Measurements from ENCODE around the gene OXSR1.
A peak's percentile ranks its signal among the peaks of the same experiment; 100 is the strongest.

OXSR1 gene

GRCh38 chr3:38119821-38120692 is 45.3 kb upstream of the OXSR1 start:
- Histone ChIP-seq H3K36me3 (replicated peaks in 1 of 2; ENCODE audit: control insufficient read depth in 2 of 2, insufficient read depth in 2 of 2, low read length in 2 of 2) (peaks cover 34 to 67% of the 10 kb centered on the region in 2 donors), H3K27ac (replicated peaks; ENCODE audit: low read length) (no peak overlapping the region), H3K9ac (ENCODE audit: low read depth, low read length, poor library complexity) (no peak overlapping the region), H3K9me3 (replicated peaks in 1 of 2; ENCODE audit: control insufficient read depth in 2 of 2, insufficient read depth in 1 of 2, low read depth in 1 of 2, low read length in 2 of 2) (no peaks in the 10 kb centered on the region), H4K91ac (ENCODE audit: low read depth, low read length, poor library complexity) (no peak overlapping the region), H3K14ac (ENCODE audit: low read length) (no peak overlapping the region), H2BK120ac (ENCODE audit: low read depth, low read length) (no peak overlapping the region), H3K23ac (ENCODE audit: low read depth, low read length, poor library complexity) (peak overlapping the region; percentile 65), H2BK5ac (ENCODE audit: low read length) (no peak overlapping the region), H3K4ac (ENCODE audit: low read length) (no peak overlapping the region), H2AK5ac (ENCODE audit: low read depth, low read length) (no peak overlapping the region), H3K18ac (ENCODE audit: low read length) (no peak overlapping the region), H4K8ac (ENCODE audit: low read depth, low read length) (no peak overlapping the region), H2BK15ac (ENCODE audit: low read length) (no peak overlapping the region), H3K4me2 (ENCODE audit: insufficient read depth, low read length, poor library complexity, severe bottlenecking) (no peak overlapping the region), H2AFZ (ENCODE audit: low read length) (no peak overlapping the region), H3K79me1 (ENCODE audit: low read depth, low read length) (peaks cover 4% of the 10 kb centered on the region), H2BK12ac (ENCODE audit: low read length) (no peak overlapping the region), H3K27me3 (ENCODE audit: control insufficient read depth in 3 of 3, insufficient read depth in 3 of 3, low read depth in 1 of 3, low read length in 3 of 3) (no peaks in the 10 kb centered on the region), H3K4me1 (ENCODE audit: control insufficient read depth in 2 of 2, insufficient read depth in 1 of 2, low read depth in 1 of 2, low read length in 2 of 2) (no peaks in the 10 kb centered on the region), H3K4me3 (ENCODE audit: low read length in 2 of 2) (peak overlapping the region in 1 of 2 donors; percentile 37)
- WGBS, 2 donors (ENCODE audit: extremely low coverage in 2 of 2, insufficient read length in 2 of 2, insufficient replicate concordance in 1 of 2) = no CpG with 5 or more reads among the region's 7 CpGs
- DNase-seq (ENCODE audit: low spot score) = no peak

- no peak overlapping the region for H3K4me2 ChIP-seq (ENCODE audit: insufficient read depth, low read length, poor library complexity, severe bottlenecking)
- peak overlapping the region; percentile 65 for H3K23ac ChIP-seq (ENCODE audit: low read depth, low read length, poor library complexity)
- DNase-seq (ENCODE audit: low spot score) = no peak
- H3K4me3 ChIP-seq (ENCODE audit: low read length in 2 of 2) = no peak overlapping the region
- H2BK5ac ChIP-seq (ENCODE audit: low read length) = peak overlapping the region; percentile 66
- H2AK5ac ChIP-seq (ENCODE audit: low read depth, low read length) = no peak overlapping the region
- no peaks in the 10 kb centered on the region for H3K27me3 ChIP-seq (ENCODE audit: control insufficient read depth in 3 of 3, insufficient read depth in 3 of 3, low read depth in 1 of 3, low read length in 3 of 3)
- H2BK15ac ChIP-seq (ENCODE audit: low read length) = no peak overlapping the region
- H3K14ac ChIP-seq (ENCODE audit: low read length) = no peak overlapping the region
- H3K18ac ChIP-seq (ENCODE audit: low read length) = no peak overlapping the region
- peaks cover 40 to 75% of the 10 kb centered on the region in 2 donors for H3K36me3 ChIP-seq (replicated peaks in 1 of 2; ENCODE audit: control insufficient read depth in 2 of 2, insufficient read depth in 2 of 2, low read length in 2 of 2)
- no CpG with 5 or more reads among the region's 11 CpGs for WGBS, 2 donors (ENCODE audit: extremely low coverage in 2 of 2, insufficient read length in 2 of 2, insufficient replicate concordance in 1 of 2)
- H4K8ac ChIP-seq (ENCODE audit: low read depth, low read length) = peak overlapping the region; percentile 43
- no peak overlapping the region for H2BK120ac ChIP-seq (ENCODE audit: low read depth, low read length)
- H4K91ac ChIP-seq (ENCODE audit: low read depth, low read length, poor library complexity) = peak overlapping the region; percentile 92
- H3K9ac ChIP-seq (ENCODE audit: low read depth, low read length, poor library complexity) = no peak overlapping the region
- H3K4ac ChIP-seq (ENCODE audit: low read length) = no peak overlapping the region
- peaks cover 0 to 1% of the 10 kb centered on the region in 2 donors for H3K9me3 ChIP-seq (replicated peaks in 1 of 2; ENCODE audit: control insufficient read depth in 2 of 2, insufficient read depth in 1 of 2, low read depth in 1 of 2, low read length in 2 of 2)
- H3K79me1 ChIP-seq (ENCODE audit: low read depth, low read length) = peaks cover 2% of the 10 kb centered on the region
- H2BK12ac ChIP-seq (ENCODE audit: low read length) = no peak overlapping the region
- H2AFZ ChIP-seq (ENCODE audit: low read length) = no peak overlapping the region
- no peaks in the 10 kb centered on the region for H3K4me1 ChIP-seq (ENCODE audit: control insufficient read depth in 2 of 2, insufficient read depth in 1 of 2, low read depth in 1 of 2, low read length in 2 of 2)
- H3K27ac ChIP-seq (replicated peaks; ENCODE audit: low read length) = no peak overlapping the region
These were observed 44.5 kb upstream of the OXSR1 start for GRCh38 chr3:38120693-38121450.

- Histone ChIP-seq H3K18ac (ENCODE audit: low read length) (no peak overlapping the region), H4K91ac (ENCODE audit: low read depth, low read length, poor library complexity) (no peak overlapping the region), H3K27ac (replicated peaks; ENCODE audit: low read length) (no peak overlapping the region), H2BK5ac (ENCODE audit: low read length) (peak overlapping the region; percentile 66), H2BK12ac (ENCODE audit: low read length) (no peak overlapping the region), H3K14ac (ENCODE audit: low read length) (no peak overlapping the region), H3K4me1 (ENCODE audit: control insufficient read depth in 2 of 2, insufficient read depth in 1 of 2, low read depth in 1 of 2, low read length in 2 of 2) (no peaks in the 10 kb centered on the region), H3K4me3 (ENCODE audit: low read length in 2 of 2) (no peak overlapping the region), H3K4ac (ENCODE audit: low read length) (no peak overlapping the region), H2BK120ac (ENCODE audit: low read depth, low read length) (no peak overlapping the region), H4K8ac (ENCODE audit: low read depth, low read length) (no peak overlapping the region), H3K36me3 (replicated peaks in 1 of 2; ENCODE audit: control insufficient read depth in 2 of 2, insufficient read depth in 2 of 2, low read length in 2 of 2) (peaks cover 46 to 80% of the 10 kb centered on the region in 2 donors), H3K4me2 (ENCODE audit: insufficient read depth, low read length, poor library complexity, severe bottlenecking) (no peak overlapping the region), H3K9me3 (replicated peaks in 1 of 2; ENCODE audit: control insufficient read depth in 2 of 2, insufficient read depth in 1 of 2, low read depth in 1 of 2, low read length in 2 of 2) (peaks cover 0 to 2% of the 10 kb centered on the region in 2 donors), H2BK15ac (ENCODE audit: low read length) (no peak overlapping the region), H3K9ac (ENCODE audit: low read depth, low read length, poor library complexity) (no peak overlapping the region), H2AK5ac (ENCODE audit: low read depth, low read length) (no peak overlapping the region), H3K27me3 (ENCODE audit: control insufficient read depth in 3 of 3, insufficient read depth in 3 of 3, low read depth in 1 of 3, low read length in 3 of 3) (no peaks in the 10 kb centered on the region), H2AFZ (ENCODE audit: low read length) (no peak overlapping the region), H3K79me1 (ENCODE audit: low read depth, low read length) (peaks cover 2% of the 10 kb centered on the region), H3K23ac (ENCODE audit: low read depth, low read length, poor library complexity) (peak overlapping the region; percentile 55)
- no CpG with 5 or more reads among the region's 9 CpGs for WGBS, 2 donors (ENCODE audit: extremely low coverage in 2 of 2, insufficient read length in 2 of 2, insufficient replicate concordance in 1 of 2)
- DNase-seq (ENCODE audit: low spot score) = no peak
These were observed 43.9 kb upstream of the OXSR1 start for GRCh38 chr3:38121451-38121831.
